A375 (cell line): ENCODE results near the gene SRM. TPM values are rescaled to one million over a fixed set of nuclear protein-coding genes. Genes with fewer than 3 reads are reported as not detected.

Experiments used
- total RNA-seq: library from RNA; depleted of rRNA; stranded (reverse); fragments of >200 nt; shearing (Covaris generic); gene quantifications from 2 replicates; pipeline ENCODE4 v1.2.3, GENCODE V29; 2014; rRNA removed

SRM gene
- 39.3 and 46.0 TPM in 2 replicates for total RNA-seq

DNA sequence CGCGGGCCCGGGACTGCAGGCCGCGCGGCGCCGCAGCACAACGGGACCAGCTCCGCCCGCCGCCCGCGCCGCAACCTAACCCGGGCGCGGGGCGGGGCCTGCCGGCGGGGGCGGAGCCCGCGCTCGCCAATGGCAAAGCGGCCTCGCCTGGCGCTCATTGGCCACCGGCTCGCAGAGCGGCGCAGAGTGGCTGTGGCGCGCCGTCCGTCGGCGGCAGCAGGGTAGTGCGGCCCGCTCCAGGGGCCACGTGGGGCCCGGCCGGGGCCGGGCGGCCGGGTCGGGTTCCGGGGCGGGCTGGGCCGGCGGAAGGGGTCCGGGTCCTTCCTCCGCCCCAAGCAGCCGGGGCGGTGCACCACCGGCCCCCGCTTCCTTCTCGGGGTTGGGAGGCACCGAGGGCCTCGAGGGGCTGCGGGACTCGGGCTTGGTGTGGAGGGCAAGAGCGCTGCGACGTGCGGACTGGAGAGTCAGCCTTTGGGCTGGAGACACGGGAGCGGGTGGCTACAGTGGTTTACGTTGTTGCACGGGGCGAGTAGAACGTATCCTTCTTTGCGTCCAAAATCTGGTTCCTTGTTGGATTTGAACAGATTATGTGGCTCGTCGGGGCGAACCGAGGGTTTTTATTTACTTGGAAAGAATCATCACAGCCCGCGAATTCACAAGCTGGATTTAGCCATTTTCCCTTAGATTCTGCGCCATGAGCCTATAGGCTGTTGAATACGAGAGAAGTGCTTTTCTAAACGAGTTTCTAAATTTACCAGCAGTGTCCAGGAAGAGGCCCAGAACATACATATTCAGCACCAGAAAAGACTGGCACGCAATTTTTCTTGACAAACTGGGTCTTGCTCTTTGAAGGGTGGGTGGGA is at the start of gene SRM:
Gene SRM (minus strand): TSS at position 51 of the 863 bp plus-strand sequence. CDS start 75 bp downstream, outside the sequence.

DNA sequence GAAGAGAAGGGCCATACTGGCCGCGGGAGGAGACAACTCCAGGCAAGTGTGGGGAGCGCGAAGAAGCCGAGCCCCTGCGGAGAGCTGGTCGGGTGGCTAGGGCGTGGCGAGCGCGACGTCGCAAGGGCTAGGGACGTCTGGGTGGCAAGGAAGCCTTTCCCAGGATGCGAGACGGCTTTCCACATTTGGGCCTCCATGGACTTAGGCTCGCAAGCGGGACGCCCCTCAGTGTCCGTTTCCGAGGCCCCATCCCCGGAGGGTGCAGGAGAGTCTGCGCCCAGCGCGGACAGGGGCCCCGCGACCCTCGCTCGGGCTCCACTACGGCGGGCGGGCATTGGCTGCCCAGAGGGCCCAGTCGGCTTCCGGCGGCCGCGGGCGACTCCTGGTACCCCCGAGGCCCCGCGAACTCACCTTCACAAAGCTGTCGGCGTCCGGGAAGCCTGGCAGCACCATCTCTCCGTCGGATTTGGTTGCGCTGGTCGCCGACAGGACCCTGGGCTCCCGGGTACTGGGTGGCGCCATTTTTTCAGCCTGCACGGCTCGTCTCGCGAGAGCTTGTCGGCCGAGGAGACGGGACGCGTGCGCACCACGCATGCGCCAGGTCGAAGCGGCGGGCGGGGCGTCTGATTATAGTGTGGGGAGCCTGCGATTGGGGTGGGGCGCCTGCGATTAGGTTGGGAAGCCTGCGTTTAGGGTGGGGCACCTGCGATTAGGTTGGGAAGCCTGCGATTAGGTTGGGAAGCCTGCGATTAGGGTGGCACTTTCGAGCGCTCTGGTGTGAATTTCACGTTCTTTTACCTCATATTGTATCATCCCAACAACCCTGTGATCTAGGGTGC is 39.7 kb upstream of the SRM start, which contains the start of gene EXOSC10:
Gene EXOSC10 (minus strand): TSS at position 560 of the 839 bp plus-strand sequence. CDS start 38 bp downstream, at position 522.

DNA sequence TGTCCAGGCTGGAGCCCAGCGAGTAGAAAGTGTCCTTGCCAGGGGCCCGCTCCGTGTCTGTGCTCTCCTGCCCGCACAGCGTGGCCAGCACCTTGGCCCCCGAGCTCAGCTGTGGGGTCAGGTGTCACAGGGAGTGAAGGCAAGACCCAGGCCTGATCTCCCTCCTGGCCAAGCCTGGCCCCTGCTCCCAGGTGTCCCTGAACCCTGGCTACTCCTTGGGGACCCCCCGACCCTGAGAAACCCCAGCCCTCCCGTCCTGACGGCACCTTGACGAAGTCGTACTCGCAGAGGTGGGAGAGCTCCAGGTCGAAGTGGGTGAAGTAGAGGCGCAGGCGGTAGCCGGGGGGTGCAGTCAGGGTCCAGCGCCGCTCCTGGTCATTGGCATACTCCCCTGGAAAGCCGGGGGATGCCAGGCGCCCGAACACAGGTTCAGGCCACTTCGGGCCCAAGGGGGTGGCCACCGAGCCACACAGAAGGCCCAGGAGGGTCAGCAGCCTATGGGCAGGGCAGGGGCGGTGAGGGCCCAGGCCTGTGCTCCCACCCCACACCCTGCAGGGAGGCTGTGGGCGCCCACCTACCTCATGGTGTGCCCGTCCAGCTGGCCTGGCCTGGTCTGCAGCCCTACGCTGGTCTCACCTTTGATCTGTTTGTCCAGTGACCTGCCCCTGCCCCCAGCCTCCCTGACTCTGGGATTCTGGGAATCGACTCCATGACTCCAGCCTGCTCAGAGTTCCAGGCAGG is 13.0 kb downstream of the SRM start, which contains the start of gene MASP2:
Gene MASP2 (minus strand): TSS at position 615 of the 741 bp plus-strand sequence. CDS start 32 bp downstream, at position 583.

DNA sequence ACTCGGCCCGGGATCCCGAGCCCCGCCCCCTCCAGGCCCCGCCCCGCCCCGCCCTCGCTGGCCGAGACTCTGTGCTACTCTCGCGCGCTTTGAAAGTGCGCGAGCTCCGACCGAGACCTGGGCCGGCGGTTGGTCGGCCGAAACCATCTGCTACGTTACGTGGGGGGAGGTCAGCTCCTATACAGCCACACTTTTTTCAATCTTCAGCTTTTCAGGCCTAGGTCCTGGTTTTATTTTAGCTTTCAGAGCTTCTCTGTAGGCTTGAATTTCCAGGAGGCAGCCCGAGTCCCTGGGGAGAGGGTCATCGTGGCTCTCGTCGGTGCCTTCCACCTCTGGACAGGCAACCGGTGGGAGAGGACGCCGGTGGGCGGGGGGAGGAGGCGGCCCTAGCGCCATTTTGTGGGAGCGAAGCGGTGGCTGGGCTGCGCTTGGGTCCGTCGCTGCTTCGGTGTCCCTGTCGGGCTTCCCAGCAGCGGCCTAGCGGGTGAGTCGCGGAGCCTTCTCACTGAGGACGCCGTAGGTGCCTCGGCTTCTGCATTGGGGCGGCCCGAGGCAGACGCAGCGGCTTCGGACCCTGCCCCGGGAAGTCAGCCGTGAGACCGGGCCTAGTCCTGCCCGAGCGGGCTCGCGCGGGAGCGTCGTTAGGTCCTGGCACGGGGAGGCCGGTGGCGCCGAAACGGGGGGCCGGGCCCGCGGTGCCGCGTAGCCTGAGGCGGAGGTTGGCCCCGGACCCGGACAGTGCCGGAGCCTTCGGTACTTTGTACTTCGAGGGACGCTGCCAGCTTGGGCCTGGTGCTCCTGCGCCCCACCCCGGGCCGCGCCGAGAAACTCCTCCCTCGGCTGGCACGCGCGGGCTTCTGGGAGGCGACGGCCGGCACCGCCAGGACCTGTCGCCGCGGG is 47.3 kb downstream of the SRM start, which contains the start of gene TARDBP:
Gene TARDBP (plus strand): TSS at position 395 of the 900 bp plus-strand sequence. CDS start 1,074 bp downstream, outside the sequence.

Other genes with a start within 250 kb of the SRM start
- gene TARDBP, start 47.4 kb downstream of the SRM start, total RNA-seq = 67.7 and 85.0 TPM in 2 replicates
- gene MASP2, start 12.8 kb downstream of the SRM start, total RNA-seq = 0.15 and 0.82 TPM in 2 replicates
- 76.6 and 93.9 TPM in 2 replicates for gene EXOSC10, start 39.9 kb upstream of the SRM start, total RNA-seq
- gene ANGPTL7, start 129.3 kb upstream of the SRM start, total RNA-seq = 0.08 TPM in 1 of 2 replicates, not detected in the other
- gene MTOR, start 202.5 kb upstream of the SRM start, total RNA-seq = 30.8 and 36.7 TPM in 2 replicates
- 15.2 and 16.3 TPM in 2 replicates for gene UBIAD1, start 213.2 kb upstream of the SRM start, total RNA-seq